Body of pancreas (tissue), 4 donors: ENCODE results near the gene TNIK.

Experiments
- POLR2A ChIP-seq, 3 donors: fragments of 450-650 bp; IDR thresholded peaks; one replicate each; pipeline ENCODE4 v1.6.1; 2016; ENCODE audit warnings: antibody characterized with exemption in 3 of 3, mild to moderate bottlenecking in 2 of 3
- TF ChIP-seq, protein P1 (sequence below), 7 experiments: fragments of 450-650 bp in 4 of 7; fragments of 200-600 bp in 3 of 7; sonication (generic) in 3 of 7; IDR thresholded peaks; one replicate each; pipeline ENCODE4 v1.5.1; 2016 to 2019; ENCODE audit warnings: antibody characterized with exemption in 7 of 7

DNA sequence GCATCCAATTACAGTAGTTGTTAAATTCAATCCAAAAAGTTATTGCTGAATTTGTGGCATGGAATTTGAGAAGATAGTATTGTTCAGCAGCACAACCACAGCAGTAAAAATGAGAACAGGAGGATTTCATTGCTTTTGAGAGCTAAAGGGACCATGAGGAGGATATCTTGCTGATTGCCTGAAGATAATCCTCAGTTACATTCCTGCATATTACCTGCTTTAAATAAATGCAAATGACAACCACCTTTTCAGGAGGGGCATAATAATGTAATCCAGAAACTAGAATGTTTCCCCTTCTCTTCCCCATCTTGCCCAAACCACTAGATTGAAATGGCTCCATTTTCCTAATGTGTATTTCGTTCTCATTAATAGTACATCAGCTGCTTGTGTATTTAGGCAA, 398.5 kb downstream of the TNIK start:
- TF ChIP-seq, protein P1, sequence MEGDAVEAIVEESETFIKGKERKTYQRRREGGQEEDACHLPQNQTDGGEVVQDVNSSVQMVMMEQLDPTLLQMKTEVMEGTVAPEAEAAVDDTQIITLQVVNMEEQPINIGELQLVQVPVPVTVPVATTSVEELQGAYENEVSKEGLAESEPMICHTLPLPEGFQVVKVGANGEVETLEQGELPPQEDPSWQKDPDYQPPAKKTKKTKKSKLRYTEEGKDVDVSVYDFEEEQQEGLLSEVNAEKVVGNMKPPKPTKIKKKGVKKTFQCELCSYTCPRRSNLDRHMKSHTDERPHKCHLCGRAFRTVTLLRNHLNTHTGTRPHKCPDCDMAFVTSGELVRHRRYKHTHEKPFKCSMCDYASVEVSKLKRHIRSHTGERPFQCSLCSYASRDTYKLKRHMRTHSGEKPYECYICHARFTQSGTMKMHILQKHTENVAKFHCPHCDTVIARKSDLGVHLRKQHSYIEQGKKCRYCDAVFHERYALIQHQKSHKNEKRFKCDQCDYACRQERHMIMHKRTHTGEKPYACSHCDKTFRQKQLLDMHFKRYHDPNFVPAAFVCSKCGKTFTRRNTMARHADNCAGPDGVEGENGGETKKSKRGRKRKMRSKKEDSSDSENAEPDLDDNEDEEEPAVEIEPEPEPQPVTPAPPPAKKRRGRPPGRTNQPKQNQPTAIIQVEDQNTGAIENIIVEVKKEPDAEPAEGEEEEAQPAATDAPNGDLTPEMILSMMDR (IDR thresholded peaks at IDR 0.05): no peak
- no peak for TF ChIP-seq POLR2A (IDR thresholded peaks at IDR 0.05)
